Right atrium auricular region (tissue), 2 donors: ENCODE data around the gene CYP2W1. TPM values are rescaled to one million over a fixed set of nuclear protein-coding genes. Genes with fewer than 3 reads are reported as not detected.

ENCODE experiments used
- DNase-seq: peaks from one replicate; pipeline ENCODE4 v3.0.0-alpha.2; 2019; ENCODE audit warnings: low spot score
- H3K27ac ChIP-seq, 2 donors: fragments of 200-600 bp; sonication (generic); 1 replicate in 1 of 2; 2 replicates in 1 of 2; pipeline ENCODE4 v1.5.1; 2016 to 2019
- H3K27me3 ChIP-seq, 2 donors: fragments of 200-600 bp; sonication (generic); one replicate each; pipeline versions ENCODE4 v1.5.1 to v1.6.0; 2017 to 2019
- H3K36me3 ChIP-seq: fragments of 200-600 bp; sonication (generic); one replicate; pipeline ENCODE4 v1.5.1; 2016
- H3K4me1 ChIP-seq, 2 donors: fragments of 200-600 bp; sonication (generic); one replicate each; pipeline versions ENCODE4 v1.5.1 to v1.6.0; 2017 to 2019
- H3K4me3 ChIP-seq, 2 donors: fragments of 200-600 bp; sonication (generic); 1 replicate in 1 of 2; 2 replicates in 1 of 2; pipeline ENCODE4 v1.5.1; 2017 to 2019; ENCODE audit warnings: mild to moderate bottlenecking in 1 of 2, moderate library complexity in 1 of 2
- H3K9me3 ChIP-seq, 2 donors: fragments of 200-600 bp; sonication (generic); one replicate each; pipeline ENCODE4 v1.5.1; 2019
- total RNA-seq, 2 donors: library from RNA; depleted of rRNA; stranded (reverse); fragments of >200 nt; gene quantifications; one replicate each; pipeline ENCODE4 v1.1.0, GENCODE V29; 2016
- TF ChIP-seq, protein P1 (sequence below), 2 donors: fragments of 200-600 bp; sonication (generic); IDR thresholded peaks; one replicate each; pipeline ENCODE4 v1.5.1; 2019; ENCODE audit warnings: antibody characterized with exemption in 2 of 2

Gene CYP2W1
- total RNA-seq, 2 donors from 2014 or later: not detected

DNA sequence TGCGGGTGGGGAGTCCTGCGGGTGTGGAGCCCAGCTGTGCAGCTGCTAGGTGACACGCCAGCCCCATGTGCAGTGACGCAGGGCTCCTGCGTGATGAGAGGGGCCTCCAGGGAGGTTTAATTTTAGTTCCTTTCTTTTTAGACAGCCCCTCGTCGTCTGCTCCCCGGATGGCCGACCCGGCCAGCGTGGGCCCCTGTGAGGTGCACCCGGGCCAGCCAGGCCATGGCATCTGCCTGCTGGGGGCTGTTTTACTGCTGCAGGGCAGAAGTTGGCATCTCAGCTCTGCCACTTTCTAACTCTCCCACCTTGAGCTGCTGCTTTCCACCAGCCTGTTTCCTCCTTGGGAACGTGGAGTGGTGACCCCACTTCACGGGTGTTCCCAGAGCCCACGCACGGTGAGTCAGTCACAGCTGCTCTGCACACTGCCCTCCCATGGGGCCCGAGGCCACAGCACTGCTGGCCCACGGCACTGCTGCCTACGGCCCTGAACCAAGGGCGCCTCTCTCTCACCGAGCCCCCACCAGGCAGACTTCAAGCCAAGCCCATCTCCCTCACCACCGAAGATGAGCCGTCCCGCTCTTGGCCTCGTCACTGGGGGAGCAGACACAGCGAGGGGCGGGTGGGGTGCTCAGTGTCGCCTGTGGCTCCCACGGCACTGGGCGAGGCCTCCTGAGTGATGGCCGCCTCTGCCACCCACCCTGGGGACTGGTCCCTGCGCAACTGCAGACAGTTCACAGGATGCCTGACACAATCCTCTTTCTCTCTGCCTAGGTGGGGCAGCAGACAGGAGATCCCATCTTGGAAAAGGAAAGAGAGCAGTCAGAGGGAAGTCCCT is 21.3 kb downstream of the CYP2W1 start:
- Histone ChIP-seq H3K27ac (no peak overlapping the region), H3K4me1 (no peaks in the 10 kb centered on the region), H3K27me3 (no peaks in the 10 kb centered on the region), H3K4me3 (no peak overlapping the region), H3K9me3 (no peaks in the 10 kb centered on the region), H3K36me3 (peaks cover 20% of the 10 kb centered on the region)
- TF ChIP-seq, protein P1, sequence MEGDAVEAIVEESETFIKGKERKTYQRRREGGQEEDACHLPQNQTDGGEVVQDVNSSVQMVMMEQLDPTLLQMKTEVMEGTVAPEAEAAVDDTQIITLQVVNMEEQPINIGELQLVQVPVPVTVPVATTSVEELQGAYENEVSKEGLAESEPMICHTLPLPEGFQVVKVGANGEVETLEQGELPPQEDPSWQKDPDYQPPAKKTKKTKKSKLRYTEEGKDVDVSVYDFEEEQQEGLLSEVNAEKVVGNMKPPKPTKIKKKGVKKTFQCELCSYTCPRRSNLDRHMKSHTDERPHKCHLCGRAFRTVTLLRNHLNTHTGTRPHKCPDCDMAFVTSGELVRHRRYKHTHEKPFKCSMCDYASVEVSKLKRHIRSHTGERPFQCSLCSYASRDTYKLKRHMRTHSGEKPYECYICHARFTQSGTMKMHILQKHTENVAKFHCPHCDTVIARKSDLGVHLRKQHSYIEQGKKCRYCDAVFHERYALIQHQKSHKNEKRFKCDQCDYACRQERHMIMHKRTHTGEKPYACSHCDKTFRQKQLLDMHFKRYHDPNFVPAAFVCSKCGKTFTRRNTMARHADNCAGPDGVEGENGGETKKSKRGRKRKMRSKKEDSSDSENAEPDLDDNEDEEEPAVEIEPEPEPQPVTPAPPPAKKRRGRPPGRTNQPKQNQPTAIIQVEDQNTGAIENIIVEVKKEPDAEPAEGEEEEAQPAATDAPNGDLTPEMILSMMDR (IDR thresholded peaks at IDR 0.05): no peak
- no peak for DNase-seq

DNA sequence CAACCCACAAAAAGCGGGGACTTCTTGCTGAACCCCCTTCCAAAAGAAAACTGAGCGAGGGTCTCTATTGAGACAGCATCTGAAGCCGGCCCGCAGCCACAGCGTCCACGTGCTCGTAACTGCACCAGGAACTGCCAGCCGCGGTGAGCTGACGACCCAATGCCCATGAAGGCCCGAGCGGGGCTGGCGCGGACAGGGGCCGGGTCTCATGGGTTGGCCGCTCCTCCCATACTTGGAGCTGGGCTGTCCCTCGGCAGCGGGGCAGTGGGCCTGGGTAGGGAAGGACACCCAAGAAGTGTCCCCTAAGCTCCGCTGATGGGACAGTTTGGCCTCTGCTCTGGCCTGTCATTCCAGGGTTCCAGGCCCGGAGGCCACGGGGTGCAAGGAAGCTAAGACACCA is 22.3 kb downstream of the CYP2W1 start:
- H3K4me1 ChIP-seq: no peaks in the 10 kb centered on the region
- no peaks in the 10 kb centered on the region for H3K9me3 ChIP-seq
- H3K27me3 ChIP-seq: no peaks in the 10 kb centered on the region
- H3K4me3 ChIP-seq: no peak overlapping the region
- TF ChIP-seq, protein P1 (IDR thresholded peaks at IDR 0.05): no peak
- H3K36me3 ChIP-seq: peaks cover 22% of the 10 kb centered on the region
- no peak for DNase-seq
- H3K27ac ChIP-seq: no peak overlapping the region

DNA sequence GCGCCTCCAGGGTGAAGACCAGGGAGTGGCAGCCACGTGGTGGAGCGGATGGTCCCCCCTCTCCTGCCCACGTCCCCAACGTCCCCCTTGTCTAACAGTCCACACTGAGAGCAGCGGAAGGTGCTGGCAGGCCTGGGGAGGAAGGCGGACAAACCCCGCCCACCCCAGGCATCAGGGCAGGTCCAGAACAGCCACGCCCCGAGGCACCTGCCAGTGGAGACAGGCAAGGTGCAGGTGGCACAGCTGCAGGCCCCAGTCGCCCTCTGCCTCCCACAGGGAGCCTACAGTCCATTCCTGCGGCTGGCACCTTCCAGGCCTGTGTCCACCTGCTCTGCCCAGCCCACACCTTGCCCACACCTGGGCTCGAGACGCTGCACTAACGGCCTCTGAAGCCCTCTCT is 24.9 kb downstream of the CYP2W1 start:
- TF ChIP-seq, protein P1 (IDR thresholded peaks at IDR 0.05): no peak
- Histone ChIP-seq H3K27me3 (no peaks in the 10 kb centered on the region), H3K4me3 (no peak overlapping the region), H3K36me3 (peaks cover 22% of the 10 kb centered on the region), H3K27ac (no peak overlapping the region), H3K4me1 (no peaks in the 10 kb centered on the region), H3K9me3 (no peaks in the 10 kb centered on the region)
- DNase-seq: no peak

DNA sequence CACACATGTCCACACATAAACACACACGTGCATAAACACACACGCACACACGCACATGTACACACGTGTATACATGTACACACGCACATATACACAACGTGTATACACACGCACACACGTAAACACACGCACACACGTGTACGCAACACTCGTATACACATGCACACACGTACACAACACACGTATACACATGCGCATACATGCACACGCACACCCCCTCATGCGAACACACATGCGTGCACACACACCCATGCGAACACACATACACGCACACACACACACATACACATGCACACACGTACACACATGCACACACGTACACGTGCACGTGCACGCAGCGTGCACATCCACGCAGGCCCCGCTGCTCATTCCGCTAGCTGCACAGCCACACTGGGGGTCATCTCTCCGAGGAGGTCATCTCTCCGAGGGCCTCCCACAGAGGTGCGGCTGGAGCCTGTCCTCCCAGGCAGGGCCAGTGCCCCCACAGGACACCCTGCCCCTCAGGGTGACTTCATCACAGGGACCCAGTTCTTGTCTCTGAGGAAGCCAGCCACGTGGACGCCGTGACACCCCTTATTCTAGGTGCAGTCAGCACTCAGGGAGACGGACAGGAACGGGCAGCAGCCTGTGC is 25.9 kb downstream of the CYP2W1 start:
- H3K4me1 ChIP-seq: no peaks in the 10 kb centered on the region

DNA sequence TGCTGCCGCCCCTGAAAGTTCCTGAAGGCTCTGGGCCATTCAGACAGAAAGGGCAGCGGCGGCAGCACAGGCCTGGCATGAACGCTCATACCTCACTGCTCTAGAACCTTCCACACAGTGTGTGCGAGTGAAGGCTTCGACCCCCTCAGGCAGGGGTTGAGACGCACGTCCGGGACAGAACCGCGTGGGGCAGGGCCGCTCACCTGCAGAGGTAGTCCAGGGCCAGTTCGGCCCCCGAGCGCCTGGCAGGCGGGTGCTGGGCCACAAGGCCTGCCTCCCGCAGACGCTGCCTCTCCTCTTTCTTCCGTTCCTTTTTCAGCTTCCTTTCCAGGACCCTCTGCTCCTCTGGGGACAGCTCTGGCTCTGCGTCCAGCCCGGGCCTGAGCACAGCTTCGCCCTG is 26.8 kb downstream of the CYP2W1 start:
- DNase-seq: no peak
- H3K9me3 ChIP-seq: no peaks in the 10 kb centered on the region
- TF ChIP-seq, protein P1 (IDR thresholded peaks at IDR 0.05): no peak
- H3K4me1 ChIP-seq: no peaks in the 10 kb centered on the region
- no peaks in the 10 kb centered on the region for H3K27me3 ChIP-seq
- H3K27ac ChIP-seq: no peak overlapping the region
- H3K4me3 ChIP-seq: no peak overlapping the region
- peaks cover 22% of the 10 kb centered on the region for H3K36me3 ChIP-seq

More for the DNA sequence above, 25.9 kb downstream of the CYP2W1 start:
- no peaks in the 10 kb centered on the region for H3K9me3 ChIP-seq
- peaks cover 22% of the 10 kb centered on the region for H3K36me3 ChIP-seq
- no peaks in the 10 kb centered on the region for H3K27me3 ChIP-seq
- no peak overlapping the region for H3K4me3 ChIP-seq
- TF ChIP-seq, protein P1 (IDR thresholded peaks at IDR 0.05): no peak
- no peak overlapping the region for H3K27ac ChIP-seq
- no peak for DNase-seq
